Measurements from ENCODE around the gene C5orf63.
A peak's percentile ranks its signal among the peaks of the same experiment; 100 is the strongest.

The C5orf63 gene

GRCh38 chr5:127002390-127002789, 70.9 kb downstream of the C5orf63 start:
- Histone ChIP-seq H3K14ac (ENCODE audit: low read length in 2 of 2) (no peak overlapping the region), H3K9me3 (ENCODE audit: control insufficient read depth, low read length) (no peaks in the 10 kb centered on the region), H4K8ac (ENCODE audit: low read length) (no peak overlapping the region), H3K18ac (ENCODE audit: low read depth in 1 of 2, low read length in 2 of 2) (no peak overlapping the region), H3K4ac (ENCODE audit: low read depth in 1 of 2, low read length in 2 of 2) (no peak overlapping the region), H3K27ac (ENCODE audit: low read length, poor library complexity, severe bottlenecking) (peak overlapping the region; percentile 84), H2AK5ac (ENCODE audit: low read length, severe bottlenecking) (peak overlapping the region; percentile 91), H2BK5ac (ENCODE audit: low read depth, low read length, poor library complexity, severe bottlenecking) (no peak overlapping the region), H3K27me3 (ENCODE audit: control insufficient read depth in 1 of 2, insufficient read depth in 1 of 2, low read length in 2 of 2) (no peaks in the 10 kb centered on the region), H3K9ac (ENCODE audit: low read length) (peak overlapping the region; percentile 65), H3K23ac (ENCODE audit: low read length in 2 of 2) (no peak overlapping the region), H3K4me1 (ENCODE audit: control insufficient read depth, insufficient read depth, low read depth, low read length) (peaks cover 4% of the 10 kb centered on the region), H3K79me1 (replicated peaks; ENCODE audit: low read length, poor library complexity, severe bottlenecking) (no peaks in the 10 kb centered on the region), H2BK12ac (ENCODE audit: low read length in 2 of 2) (no peak overlapping the region), H3K4me2 (ENCODE audit: low read length, poor library complexity, severe bottlenecking) (no peak overlapping the region), H3K36me3 (ENCODE audit: control insufficient read depth in 1 of 2, insufficient read depth in 2 of 2, low read depth in 1 of 2, low read length in 2 of 2) (no peaks in the 10 kb centered on the region), H4K91ac (ENCODE audit: low read length) (no peak overlapping the region), H2BK15ac (ENCODE audit: low read depth, poor library complexity, severe bottlenecking) (no peak overlapping the region), H2BK120ac (ENCODE audit: low read depth, low read length) (no peak overlapping the region), H3K4me3 (ENCODE audit: insufficient read depth in 1 of 2, low read depth in 1 of 2, low read length in 2 of 2) (no peak overlapping the region), H2AFZ (ENCODE audit: low read depth, low read length) (no peak overlapping the region)
- 40% methylated on average over 3 of the region's 3 CpGs for WGBS
- peak; percentile 81 for DNase-seq

DNA sequence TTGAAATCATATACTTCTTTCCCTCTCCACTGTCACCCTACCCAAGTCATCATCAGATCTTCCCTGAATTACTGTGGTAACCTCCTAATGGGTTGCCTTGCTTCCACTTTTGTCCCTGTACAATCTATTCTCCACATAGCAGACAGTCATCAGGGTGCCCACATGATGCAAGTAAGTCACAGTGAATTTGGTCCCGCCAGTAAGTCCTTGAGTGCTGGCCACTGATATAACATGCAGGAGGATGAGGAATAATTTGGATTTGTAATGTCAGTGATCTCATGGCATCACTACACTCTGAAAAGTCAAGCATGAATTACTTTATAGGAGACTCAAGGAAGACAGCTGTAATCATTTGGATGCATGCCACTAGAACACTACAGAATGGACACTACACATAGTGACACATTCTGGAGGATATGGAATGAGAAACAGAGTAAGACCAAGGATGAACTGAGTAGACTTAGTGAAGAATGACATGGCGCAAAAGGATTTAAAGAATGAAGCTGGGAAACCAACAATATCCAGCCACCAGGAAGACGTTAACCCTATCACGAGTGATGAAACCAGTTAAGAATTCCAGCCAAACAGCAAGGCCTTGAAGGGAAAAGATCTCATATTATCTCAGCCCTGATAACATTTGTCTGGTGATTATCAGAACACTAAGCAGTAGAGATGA, 71.5 kb downstream of the C5orf63 start:
- H3K4ac ChIP-seq (ENCODE audit: low read depth in 1 of 2, low read length in 2 of 2), result no peak overlapping the region
- peak overlapping the region; percentile 15 for H2BK5ac ChIP-seq (ENCODE audit: low read depth, low read length, poor library complexity, severe bottlenecking)
- H2BK15ac ChIP-seq (ENCODE audit: low read depth, poor library complexity, severe bottlenecking), result no peak overlapping the region
- H3K4me1 ChIP-seq (ENCODE audit: control insufficient read depth, insufficient read depth, low read depth, low read length), result peaks cover 4% of the 10 kb centered on the region
- no peak overlapping the region for H2AFZ ChIP-seq (ENCODE audit: low read depth, low read length)
- 16% methylated on average over 4 of the region's 4 CpGs for WGBS
- no peak overlapping the region for H3K4me2 ChIP-seq (ENCODE audit: low read length, poor library complexity, severe bottlenecking)
- H3K79me1 ChIP-seq (replicated peaks; ENCODE audit: low read length, poor library complexity, severe bottlenecking), result no peaks in the 10 kb centered on the region
- no peak overlapping the region for H3K4me3 ChIP-seq (ENCODE audit: insufficient read depth in 1 of 2, low read depth in 1 of 2, low read length in 2 of 2)
- no peak overlapping the region for H2BK120ac ChIP-seq (ENCODE audit: low read depth, low read length)
- no peaks in the 10 kb centered on the region for H3K36me3 ChIP-seq (ENCODE audit: control insufficient read depth in 1 of 2, insufficient read depth in 2 of 2, low read depth in 1 of 2, low read length in 2 of 2)
- DNase-seq, result peak; percentile 93
- H2AK5ac ChIP-seq (ENCODE audit: low read length, severe bottlenecking), result peak overlapping the region; percentile 52
- H3K9ac ChIP-seq (ENCODE audit: low read length), result peak overlapping the region; percentile 65
- peak overlapping the region in 1 of 2 experiments; percentile 45 for H2BK12ac ChIP-seq (ENCODE audit: low read length in 2 of 2)
- no peaks in the 10 kb centered on the region for H3K27me3 ChIP-seq (ENCODE audit: control insufficient read depth in 1 of 2, insufficient read depth in 1 of 2, low read length in 2 of 2)
- no peak overlapping the region for H3K14ac ChIP-seq (ENCODE audit: low read length in 2 of 2)
- peak overlapping the region; percentile 55 to 63 for H3K18ac ChIP-seq (ENCODE audit: low read depth in 1 of 2, low read length in 2 of 2)
- H3K9me3 ChIP-seq (ENCODE audit: control insufficient read depth, low read length), result no peaks in the 10 kb centered on the region
- peak overlapping the region; percentile 86 for H3K27ac ChIP-seq (ENCODE audit: low read length, poor library complexity, severe bottlenecking)
- H4K8ac ChIP-seq (ENCODE audit: low read length), result peak overlapping the region; percentile 36
- no peak overlapping the region for H4K91ac ChIP-seq (ENCODE audit: low read length)
- no peak overlapping the region for H3K23ac ChIP-seq (ENCODE audit: low read length in 2 of 2)
